HEK293 (cell line): ENCODE results near the gene FRYL.

ENCODE experiments used
- CTCF ChIP-seq: fragments of 450-650 bp; formaldehyde crosslinking; IDR thresholded peaks from 2 replicates; pipeline ENCODE4 v1.5.1; 2016; ENCODE audit warnings: missing biosample characterization, missing genetic modification characterization
- REST ChIP-seq: fragments of 450-650 bp; formaldehyde crosslinking; IDR thresholded peaks from 2 replicates; pipeline ENCODE4 v1.5.1; 2016; ENCODE audit warnings: missing biosample characterization, missing genetic modification characterization
- WT1 ChIP-seq: fragments of 450-650 bp; formaldehyde crosslinking; IDR thresholded peaks from 2 replicates; pipeline ENCODE4 v1.5.1; 2016; ENCODE audit warnings: missing biosample characterization, missing genetic modification characterization
- ZNF10 ChIP-seq: fragments of 450-650 bp; formaldehyde crosslinking; IDR thresholded peaks from 2 replicates; pipeline ENCODE4 v1.5.1; 2017; ENCODE audit warnings: missing biosample characterization, missing genetic modification characterization
- ZNF121 ChIP-seq: fragments of 450-650 bp; formaldehyde crosslinking; IDR thresholded peaks from 2 replicates; pipeline ENCODE4 v1.5.1; 2016; ENCODE audit warnings: missing biosample characterization, missing genetic modification characterization
- ZNF221 ChIP-seq: fragments of 450-650 bp; formaldehyde crosslinking; IDR thresholded peaks from 2 replicates; pipeline ENCODE4 v1.5.1; 2017; ENCODE audit warnings: missing biosample characterization, missing genetic modification characterization, borderline replicate concordance
- ZNF37A ChIP-seq: fragments of 450-650 bp; IDR thresholded peaks from 2 replicates; pipeline ENCODE4 v1.5.1; 2018; ENCODE audit warnings: missing biosample characterization, missing genetic modification characterization
- ZNF394 ChIP-seq: fragments of 450-650 bp; formaldehyde crosslinking; IDR thresholded peaks from 2 replicates; pipeline ENCODE4 v1.5.1; 2016; ENCODE audit warnings: missing biosample characterization, missing genetic modification characterization, mild to moderate bottlenecking, moderate library complexity, borderline replicate concordance
- ZNF548 ChIP-seq: fragments of 450-650 bp; formaldehyde crosslinking; IDR thresholded peaks from 2 replicates; pipeline ENCODE4 v1.5.1; 2016; ENCODE audit warnings: missing biosample characterization, missing genetic modification characterization
- ZNF645 ChIP-seq: fragments of 450-650 bp; formaldehyde crosslinking; IDR thresholded peaks from 2 replicates; pipeline ENCODE4; 2016; ENCODE audit warnings: missing biosample characterization, missing genetic modification characterization
- TF ChIP-seq, protein P1 (sequence below): fragments of 450-650 bp; formaldehyde crosslinking; IDR thresholded peaks from 2 replicates; pipeline ENCODE4 v1.5.1; 2016; ENCODE audit warnings: missing biosample characterization, missing genetic modification characterization, low read depth

DNA sequence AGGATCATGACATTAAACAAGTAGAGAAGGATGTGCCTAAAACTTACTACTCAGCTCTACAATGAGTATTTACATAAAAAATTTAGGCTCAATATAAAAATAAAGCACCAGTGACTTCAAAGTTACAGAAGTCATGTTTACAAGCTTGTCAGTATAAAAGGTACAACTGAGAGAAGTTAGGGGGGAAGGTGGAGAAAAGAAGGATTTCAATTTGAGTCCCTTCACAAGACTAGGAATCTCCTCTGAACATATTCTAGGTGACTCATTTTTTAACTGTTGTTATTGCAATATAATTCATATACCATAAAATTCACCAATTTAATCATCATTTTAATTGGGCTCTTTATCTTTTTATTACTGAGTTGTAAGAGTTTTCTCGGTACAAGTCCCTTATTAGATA lies 26.9 kb downstream of the FRYL start:
- TF ChIP-seq ZNF221 (tag by site-specific recombination) (no peak), CTCF (tag by site-specific recombination) (no peak), ZNF37A (tag by site-specific recombination) (no peak), ZNF10 (tag by site-specific recombination) (no peak), ZNF394 (tag by site-specific recombination) (no peak), REST (tag by site-specific recombination) (no peak), ZNF645 (tag by site-specific recombination) (no peak), ZNF121 (tag by site-specific recombination) (no peak), ZNF548 (no peak), WT1 (tag by site-specific recombination) (no peak)
- TF ChIP-seq, protein P1, sequence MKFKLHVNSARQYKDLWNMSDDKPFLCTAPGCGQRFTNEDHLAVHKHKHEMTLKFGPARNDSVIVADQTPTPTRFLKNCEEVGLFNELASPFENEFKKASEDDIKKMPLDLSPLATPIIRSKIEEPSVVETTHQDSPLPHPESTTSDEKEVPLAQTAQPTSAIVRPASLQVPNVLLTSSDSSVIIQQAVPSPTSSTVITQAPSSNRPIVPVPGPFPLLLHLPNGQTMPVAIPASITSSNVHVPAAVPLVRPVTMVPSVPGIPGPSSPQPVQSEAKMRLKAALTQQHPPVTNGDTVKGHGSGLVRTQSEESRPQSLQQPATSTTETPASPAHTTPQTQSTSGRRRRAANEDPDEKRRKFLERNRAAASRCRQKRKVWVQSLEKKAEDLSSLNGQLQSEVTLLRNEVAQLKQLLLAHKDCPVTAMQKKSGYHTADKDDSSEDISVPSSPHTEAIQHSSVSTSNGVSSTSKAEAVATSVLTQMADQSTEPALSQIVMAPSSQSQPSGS (tag by site-specific recombination) = no peak
